Epithelial cell of proximal tubule (primary cell): Measurements from ENCODE around the gene RILPL2. TPM values are rescaled to one million over a fixed set of nuclear protein-coding genes. Genes with fewer than 3 reads are reported as not detected.
"Not testable (repeated sequence)": the region's sequence is repeated elsewhere in the genome, so short reads cannot be mapped to it uniquely, and the experiment has no call there.

ENCODE experiments used
- DNase-seq: peaks from one replicate; pipeline ENCODE4 v3.0.0-alpha.2; 2011; ENCODE audit warnings: low read depth
- H3K4me3 ChIP-seq: 2 replicates; pipeline ENCODE4 v1.5.1; 2011; ENCODE audit warnings: low read depth, mild to moderate bottlenecking, low read length
- total RNA-seq: library from RNA; depleted of rRNA; stranded (reverse); fragments of >200 nt; gene quantifications from 2 replicates; pipeline ENCODE4 v1.2.3, GENCODE V29; 2015
- TF ChIP-seq, protein P1 (sequence below): conservative IDR thresholded peaks from 2 replicates; pipeline ENCODE4 v1.5.1; 2012; ENCODE audit warnings: low read depth, mild to moderate bottlenecking, low read length

The RILPL2 gene
- total RNA-seq, 1 donor from 2014 or later = 3.5 TPM

GRCh38 chr12:123468786-123469185 is 32.3 kb upstream of the RILPL2 start:
- TF ChIP-seq, protein P1, sequence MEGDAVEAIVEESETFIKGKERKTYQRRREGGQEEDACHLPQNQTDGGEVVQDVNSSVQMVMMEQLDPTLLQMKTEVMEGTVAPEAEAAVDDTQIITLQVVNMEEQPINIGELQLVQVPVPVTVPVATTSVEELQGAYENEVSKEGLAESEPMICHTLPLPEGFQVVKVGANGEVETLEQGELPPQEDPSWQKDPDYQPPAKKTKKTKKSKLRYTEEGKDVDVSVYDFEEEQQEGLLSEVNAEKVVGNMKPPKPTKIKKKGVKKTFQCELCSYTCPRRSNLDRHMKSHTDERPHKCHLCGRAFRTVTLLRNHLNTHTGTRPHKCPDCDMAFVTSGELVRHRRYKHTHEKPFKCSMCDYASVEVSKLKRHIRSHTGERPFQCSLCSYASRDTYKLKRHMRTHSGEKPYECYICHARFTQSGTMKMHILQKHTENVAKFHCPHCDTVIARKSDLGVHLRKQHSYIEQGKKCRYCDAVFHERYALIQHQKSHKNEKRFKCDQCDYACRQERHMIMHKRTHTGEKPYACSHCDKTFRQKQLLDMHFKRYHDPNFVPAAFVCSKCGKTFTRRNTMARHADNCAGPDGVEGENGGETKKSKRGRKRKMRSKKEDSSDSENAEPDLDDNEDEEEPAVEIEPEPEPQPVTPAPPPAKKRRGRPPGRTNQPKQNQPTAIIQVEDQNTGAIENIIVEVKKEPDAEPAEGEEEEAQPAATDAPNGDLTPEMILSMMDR = peak; percentile 27
- H3K4me3 ChIP-seq = no peak overlapping the region
- DNase-seq = no peak

GRCh38 chr12:123465084-123465483 is 28.6 kb upstream of the RILPL2 start:
- TF ChIP-seq, protein P1 = no peak
- no peak for DNase-seq
- H3K4me3 ChIP-seq = no peak overlapping the region

DNA sequence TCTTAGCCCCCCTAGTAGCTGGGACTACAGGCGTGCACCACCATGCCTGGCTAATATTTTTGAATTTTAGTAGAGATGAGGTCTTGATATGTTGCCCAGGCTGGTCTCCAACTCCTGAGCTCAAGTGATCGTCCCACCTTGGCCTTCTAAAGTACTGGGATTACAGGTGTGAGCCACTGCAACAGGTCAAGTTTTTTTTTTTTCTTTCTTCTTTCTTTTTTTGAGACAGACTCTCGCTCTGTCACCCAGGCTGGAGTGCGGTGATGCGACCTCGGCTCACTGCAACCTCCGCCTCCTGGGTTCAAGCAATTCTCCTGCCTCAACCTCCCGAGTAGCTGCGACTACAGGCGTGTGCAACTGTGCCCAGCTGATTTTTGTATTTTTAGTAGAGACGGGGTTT is 26.7 kb upstream of the RILPL2 start:
- DNase-seq, H3K4me3 ChIP-seq: not testable (repeated sequence)

DNA sequence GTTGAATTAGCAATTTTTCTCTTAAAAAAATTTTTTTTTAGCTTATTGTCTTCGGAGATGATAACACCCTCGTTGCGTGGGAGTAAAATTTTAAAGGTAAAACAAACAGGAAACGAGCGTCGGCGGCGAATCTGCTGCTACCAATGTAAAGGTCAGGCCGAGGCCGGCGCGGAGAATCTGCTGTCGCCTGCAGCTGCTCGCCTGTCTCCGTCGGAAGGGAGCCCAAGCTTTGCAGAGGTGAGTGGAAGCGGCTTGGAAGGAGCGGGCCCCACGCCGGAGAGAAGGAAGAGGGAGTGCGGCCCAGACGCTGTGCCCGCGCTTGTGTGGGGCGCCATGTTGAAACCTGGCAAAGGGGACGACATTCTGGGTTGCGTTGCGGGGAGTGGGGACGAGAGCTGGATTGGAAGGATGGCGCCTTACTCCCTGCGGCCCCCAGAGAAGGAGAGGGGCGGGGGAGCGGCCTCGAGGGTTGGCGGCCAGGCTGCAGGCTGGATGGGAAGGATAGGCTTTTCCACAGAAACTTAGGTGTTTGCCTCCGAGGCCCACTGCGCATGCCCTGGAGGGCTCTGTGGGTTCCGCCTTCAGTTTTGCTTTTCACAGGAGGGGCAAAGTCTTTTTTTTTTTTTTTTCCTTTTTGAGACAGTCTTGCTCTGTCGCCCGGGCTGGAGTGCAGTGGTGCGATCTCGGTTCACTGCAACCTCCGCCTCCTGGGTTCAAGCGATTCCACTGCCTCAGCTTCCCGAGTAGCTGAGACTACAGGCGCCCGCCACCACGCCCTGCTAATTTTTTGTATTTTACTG is 21.7 kb upstream of the RILPL2 start, which contains the start of gene SNRNP35:
Gene SNRNP35 (plus strand): TSS at position 160 of the 800 bp plus-strand sequence. CDS start 7,402 bp downstream, outside the sequence.
- no peak for DNase-seq
- H3K4me3 ChIP-seq = peak within 1 kb of the TSS; percentile 74
- TF ChIP-seq, protein P1 = no peak

GRCh38 chr12:123453165-123453564 is 16.7 kb upstream of the RILPL2 start:
- DNase-seq = no peak
- no peak overlapping the region for H3K4me3 ChIP-seq
- TF ChIP-seq, protein P1 = no peak

DNA sequence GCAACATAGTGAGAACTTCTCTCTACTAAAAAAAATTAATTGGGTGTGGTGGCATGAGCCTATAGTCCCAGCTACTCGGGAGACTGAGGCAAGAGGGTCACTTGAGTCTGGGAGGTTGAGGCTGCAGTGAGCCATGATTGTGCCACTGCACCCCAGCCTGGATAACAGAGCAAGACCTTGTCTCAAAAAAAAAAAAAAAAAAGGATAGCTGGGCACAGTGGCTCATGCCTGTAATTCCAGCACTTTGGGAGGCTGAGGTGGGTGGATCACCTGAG is 15.7 kb upstream of the RILPL2 start:
- not testable (repeated sequence) for DNase-seq, H3K4me3 ChIP-seq

DNA sequence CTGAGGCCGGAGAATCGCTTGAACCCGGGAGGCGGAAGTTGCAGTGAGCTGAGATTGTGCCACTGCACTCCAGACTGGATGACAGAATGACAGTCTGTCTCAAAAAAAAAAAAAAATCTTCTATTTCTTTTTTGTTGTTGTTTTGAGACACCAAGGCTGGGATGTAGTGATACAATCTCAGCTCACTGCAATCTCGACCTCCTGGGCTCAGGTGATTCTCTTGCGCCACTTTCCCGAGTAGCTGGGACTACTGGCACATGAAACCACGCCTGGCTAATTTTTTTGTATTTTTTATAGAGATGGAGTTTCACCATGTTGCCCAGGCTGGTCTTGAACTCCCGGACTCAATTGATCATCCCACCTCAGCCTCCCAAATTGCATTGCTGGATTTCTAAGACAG is 14.2 kb upstream of the RILPL2 start:
- TF ChIP-seq, protein P1 = no peak
- H3K4me3 ChIP-seq = no peak overlapping the region
- no peak for DNase-seq

DNA sequence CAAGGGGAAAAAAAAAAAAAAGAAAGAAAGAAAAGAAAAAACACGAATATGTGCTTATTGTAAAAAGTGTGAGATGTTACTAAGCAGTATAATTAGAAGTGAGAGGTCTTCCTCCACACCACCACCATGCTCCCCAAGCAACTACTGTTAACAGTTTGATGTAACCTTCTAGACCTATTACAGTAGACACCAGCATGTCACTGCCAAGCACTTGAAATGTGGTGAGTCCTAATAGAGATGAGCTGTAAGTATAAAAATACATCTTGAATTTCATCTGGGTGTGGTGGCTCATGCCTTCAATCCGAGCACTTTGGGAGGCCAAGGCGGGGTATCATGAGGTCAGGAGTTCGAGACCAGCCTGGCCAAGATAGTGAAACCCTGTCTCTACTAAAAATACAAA is 13.4 kb upstream of the RILPL2 start:
- TF ChIP-seq, protein P1 = no peak
- H3K4me3 ChIP-seq = no peak overlapping the region
- DNase-seq = no peak
